ENCODE results near the gene SUSD3. TPM values are rescaled to one million over a fixed set of nuclear protein-coding genes. Genes with fewer than 3 reads are reported as not detected.
"Not testable (repeated sequence)": the region's sequence is repeated elsewhere in the genome, so short reads cannot be mapped to it uniquely, and the experiment has no call there.

Gene SUSD3
- total RNA-seq, 1 donor from 2014 or later: 1.3 TPM

DNA sequence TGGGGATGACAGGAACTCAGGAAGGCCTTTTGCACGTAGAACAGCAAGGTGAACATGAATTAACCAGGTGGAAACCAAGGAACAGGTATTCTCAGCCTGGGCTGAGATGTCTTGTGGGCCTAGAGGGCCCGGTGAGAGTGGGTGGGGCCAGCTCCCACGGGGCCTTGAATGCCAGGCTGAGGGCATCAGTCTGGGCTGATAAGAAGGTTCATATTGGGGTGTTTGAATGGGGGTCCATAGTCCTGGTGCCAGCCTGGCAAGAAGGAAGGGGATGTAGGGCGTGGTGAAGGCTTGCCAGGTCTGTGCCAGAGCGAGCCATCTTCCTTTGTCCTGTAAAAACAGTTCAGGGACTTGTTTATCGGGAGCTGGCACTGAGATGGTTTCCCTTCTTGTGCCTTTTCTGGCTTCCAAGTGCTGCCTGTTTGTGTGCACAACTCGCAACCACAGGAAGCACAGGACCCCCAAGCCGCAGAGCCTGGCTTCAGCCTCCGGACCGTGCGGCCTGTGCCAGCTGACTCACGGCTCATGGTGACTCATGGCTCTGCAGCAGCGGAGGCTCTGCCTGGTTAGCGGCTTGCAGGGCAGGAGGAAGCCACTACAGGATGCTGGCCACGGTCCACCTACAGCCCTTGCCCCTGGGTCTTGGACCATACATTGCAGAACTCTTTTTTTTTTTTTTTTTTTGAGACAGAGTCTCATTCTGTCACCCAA lies 39.9 kb downstream of the SUSD3 start:
- Histone ChIP-seq H3K36me3 (ENCODE audit: control insufficient read depth, insufficient read depth, low read length) (no peaks in the 10 kb centered on the region), H3K27me3 (ENCODE audit: control insufficient read depth, insufficient read depth, low read length) (no peaks in the 10 kb centered on the region), H3K4me3 (ENCODE audit: low read depth, low read length) (no peak overlapping the region)
- TF ChIP-seq, protein P1, sequence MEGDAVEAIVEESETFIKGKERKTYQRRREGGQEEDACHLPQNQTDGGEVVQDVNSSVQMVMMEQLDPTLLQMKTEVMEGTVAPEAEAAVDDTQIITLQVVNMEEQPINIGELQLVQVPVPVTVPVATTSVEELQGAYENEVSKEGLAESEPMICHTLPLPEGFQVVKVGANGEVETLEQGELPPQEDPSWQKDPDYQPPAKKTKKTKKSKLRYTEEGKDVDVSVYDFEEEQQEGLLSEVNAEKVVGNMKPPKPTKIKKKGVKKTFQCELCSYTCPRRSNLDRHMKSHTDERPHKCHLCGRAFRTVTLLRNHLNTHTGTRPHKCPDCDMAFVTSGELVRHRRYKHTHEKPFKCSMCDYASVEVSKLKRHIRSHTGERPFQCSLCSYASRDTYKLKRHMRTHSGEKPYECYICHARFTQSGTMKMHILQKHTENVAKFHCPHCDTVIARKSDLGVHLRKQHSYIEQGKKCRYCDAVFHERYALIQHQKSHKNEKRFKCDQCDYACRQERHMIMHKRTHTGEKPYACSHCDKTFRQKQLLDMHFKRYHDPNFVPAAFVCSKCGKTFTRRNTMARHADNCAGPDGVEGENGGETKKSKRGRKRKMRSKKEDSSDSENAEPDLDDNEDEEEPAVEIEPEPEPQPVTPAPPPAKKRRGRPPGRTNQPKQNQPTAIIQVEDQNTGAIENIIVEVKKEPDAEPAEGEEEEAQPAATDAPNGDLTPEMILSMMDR (IDR thresholded peaks at IDR 0.05; ENCODE audit: insufficient read depth, low read length, poor library complexity, severe bottlenecking): no peak
- peak; percentile 90 for DNase-seq (ENCODE audit: low read depth)

- DNase-seq (ENCODE audit: low read depth): no peak
- Histone ChIP-seq H3K27me3 (ENCODE audit: control insufficient read depth, insufficient read depth, low read length) (no peaks in the 10 kb centered on the region), H3K36me3 (ENCODE audit: control insufficient read depth, insufficient read depth, low read length) (no peaks in the 10 kb centered on the region), H3K4me3 (ENCODE audit: low read depth, low read length) (no peak overlapping the region)
- TF ChIP-seq, protein P1 (IDR thresholded peaks at IDR 0.05; ENCODE audit: insufficient read depth, low read length, poor library complexity, severe bottlenecking): no peak
Measured at GRCh38 chr9:93099551-93100275, 41.2 kb downstream of the SUSD3 start.

DNA sequence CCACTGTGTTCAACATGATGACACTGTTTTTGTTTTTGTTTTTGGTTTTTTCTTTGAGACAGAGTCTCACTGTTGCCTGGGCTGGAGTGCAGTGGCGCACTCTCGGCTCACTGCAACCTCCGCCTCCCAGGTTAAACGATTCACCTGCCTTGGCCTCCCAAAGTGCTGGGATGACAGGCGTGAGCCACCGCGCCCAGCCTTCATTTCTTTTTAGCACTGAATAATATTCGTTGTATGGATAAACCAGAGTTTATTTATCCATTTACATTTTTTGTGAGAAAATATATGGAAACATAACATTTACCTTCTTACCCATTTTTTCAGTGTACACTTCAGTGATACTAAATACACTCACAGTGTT lies 41.8 kb downstream of the SUSD3 start:
- Histone ChIP-seq H3K4me3 (ENCODE audit: low read depth, low read length) (no peak overlapping the region), H3K27me3 (ENCODE audit: control insufficient read depth, insufficient read depth, low read length) (no peaks in the 10 kb centered on the region), H3K36me3 (ENCODE audit: control insufficient read depth, insufficient read depth, low read length) (no peaks in the 10 kb centered on the region)
- TF ChIP-seq, protein P1 (IDR thresholded peaks at IDR 0.05; ENCODE audit: insufficient read depth, low read length, poor library complexity, severe bottlenecking): no peak
- no peak for DNase-seq (ENCODE audit: low read depth)

DNA sequence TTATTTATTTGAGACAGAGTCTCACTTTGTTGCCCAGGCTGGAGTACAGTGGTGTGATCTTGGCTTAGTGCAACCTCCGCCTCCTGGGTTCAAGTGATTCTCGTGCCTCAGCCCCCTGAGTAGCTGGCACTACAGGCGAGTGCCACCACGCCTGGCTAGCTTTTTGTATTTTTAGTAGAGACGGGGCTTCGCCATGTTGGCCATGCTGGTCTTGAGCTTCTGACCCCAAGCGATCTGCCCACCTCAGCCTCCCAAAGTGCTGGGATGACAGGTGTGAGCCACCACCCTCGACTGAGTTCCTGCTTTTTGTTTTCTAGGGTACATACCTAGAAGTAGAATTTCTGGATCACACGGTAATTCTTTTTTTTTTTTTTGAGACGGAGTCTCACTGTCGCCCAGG lies 42.6 kb downstream of the SUSD3 start:
- not testable (repeated sequence) for H3K36me3 ChIP-seq (ENCODE audit: control insufficient read depth, insufficient read depth, low read length); H3K27me3 ChIP-seq (ENCODE audit: control insufficient read depth, insufficient read depth, low read length)

DNA sequence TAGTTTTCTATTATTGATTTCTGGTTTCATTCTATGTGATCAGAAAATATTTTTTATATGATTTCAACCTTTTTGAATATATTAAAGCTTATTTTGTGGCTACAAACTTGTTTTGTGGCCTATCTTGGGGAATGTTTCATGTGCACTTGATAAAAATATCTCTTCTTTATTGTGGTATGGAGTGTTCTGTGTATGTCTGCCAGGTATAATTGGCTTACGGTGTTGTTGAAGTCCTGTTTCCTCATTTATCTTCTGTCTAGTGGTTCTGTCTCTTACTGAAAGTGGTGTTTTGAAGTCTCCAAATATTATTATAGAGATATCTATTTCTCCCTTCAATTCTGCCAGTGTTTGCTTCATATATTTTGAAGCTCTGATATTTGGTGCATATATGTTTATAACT lies 47.1 kb downstream of the SUSD3 start:
- Histone ChIP-seq H3K4me3 (ENCODE audit: low read depth, low read length) (no peak overlapping the region), H3K36me3 (ENCODE audit: control insufficient read depth, insufficient read depth, low read length) (no peaks in the 10 kb centered on the region), H3K27me3 (ENCODE audit: control insufficient read depth, insufficient read depth, low read length) (no peaks in the 10 kb centered on the region)
- DNase-seq (ENCODE audit: low read depth): no peak
- TF ChIP-seq, protein P1 (IDR thresholded peaks at IDR 0.05; ENCODE audit: insufficient read depth, low read length, poor library complexity, severe bottlenecking): no peak

More for the DNA sequence above, 42.6 kb downstream of the SUSD3 start:
- DNase-seq (ENCODE audit: low read depth); H3K4me3 ChIP-seq (ENCODE audit: low read depth, low read length): not testable (repeated sequence)

GRCh38 chr9:93107151-93107824 lies 48.8 kb downstream of the SUSD3 start:
- Histone ChIP-seq H3K27me3 (ENCODE audit: control insufficient read depth, insufficient read depth, low read length) (no peaks in the 10 kb centered on the region), H3K36me3 (ENCODE audit: control insufficient read depth, insufficient read depth, low read length) (peaks cover under 1% of the 10 kb centered on the region), H3K4me3 (ENCODE audit: low read depth, low read length) (no peak overlapping the region)
- no peak for DNase-seq (ENCODE audit: low read depth)
- TF ChIP-seq, protein P1 (IDR thresholded peaks at IDR 0.05; ENCODE audit: insufficient read depth, low read length, poor library complexity, severe bottlenecking): no peak
